Bronchial smooth muscle cell (primary cell): ENCODE data around the gene UPK1A. TPM values are rescaled to one million over a fixed set of nuclear protein-coding genes. Genes with fewer than 3 reads are reported as not detected.

Source experiments
- total RNA-seq: library from RNA; depleted of rRNA; stranded (reverse); fragments of >200 nt; gene quantifications from 2 replicates; pipeline ENCODE4 v1.2.1, GENCODE V29; 2014

UPK1A gene
- not detected in 2 replicates for total RNA-seq

DNA sequence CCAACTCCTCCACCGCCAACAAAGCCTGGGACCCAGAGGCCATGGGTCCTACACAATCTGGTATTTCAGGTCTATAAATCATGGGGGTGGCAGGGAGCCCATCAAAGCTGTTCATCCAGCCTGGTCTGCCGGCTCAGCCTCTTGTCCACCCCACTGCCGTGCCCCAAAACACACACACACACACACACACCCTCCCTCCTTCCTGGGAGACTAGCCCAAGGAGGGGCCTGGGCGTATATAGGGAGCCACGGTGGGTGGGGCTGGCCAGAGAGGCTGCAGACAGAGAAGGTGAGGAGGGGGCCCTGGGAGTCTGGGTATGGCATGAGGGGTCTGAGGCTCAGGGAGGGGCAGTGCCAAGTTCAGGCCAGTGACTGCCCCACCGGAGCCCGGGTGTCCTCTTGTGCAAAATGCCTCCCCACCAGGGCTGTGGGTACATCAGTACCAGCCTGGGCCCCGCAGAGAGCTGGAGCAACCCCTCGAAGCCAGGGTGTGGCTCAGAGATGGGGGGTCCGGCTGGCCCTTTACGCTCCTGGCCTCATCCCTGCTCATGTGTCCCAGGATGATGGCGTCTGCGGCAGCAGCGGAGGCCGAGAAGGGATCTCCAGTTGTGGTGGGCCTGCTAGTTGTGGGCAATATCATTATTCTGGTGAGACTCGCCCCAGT, at the start of gene UPK1A:
Gene UPK1A (plus strand): TSS at position 267 of the 663 bp plus-strand sequence. CDS start 296 bp downstream, at position 563.

DNA sequence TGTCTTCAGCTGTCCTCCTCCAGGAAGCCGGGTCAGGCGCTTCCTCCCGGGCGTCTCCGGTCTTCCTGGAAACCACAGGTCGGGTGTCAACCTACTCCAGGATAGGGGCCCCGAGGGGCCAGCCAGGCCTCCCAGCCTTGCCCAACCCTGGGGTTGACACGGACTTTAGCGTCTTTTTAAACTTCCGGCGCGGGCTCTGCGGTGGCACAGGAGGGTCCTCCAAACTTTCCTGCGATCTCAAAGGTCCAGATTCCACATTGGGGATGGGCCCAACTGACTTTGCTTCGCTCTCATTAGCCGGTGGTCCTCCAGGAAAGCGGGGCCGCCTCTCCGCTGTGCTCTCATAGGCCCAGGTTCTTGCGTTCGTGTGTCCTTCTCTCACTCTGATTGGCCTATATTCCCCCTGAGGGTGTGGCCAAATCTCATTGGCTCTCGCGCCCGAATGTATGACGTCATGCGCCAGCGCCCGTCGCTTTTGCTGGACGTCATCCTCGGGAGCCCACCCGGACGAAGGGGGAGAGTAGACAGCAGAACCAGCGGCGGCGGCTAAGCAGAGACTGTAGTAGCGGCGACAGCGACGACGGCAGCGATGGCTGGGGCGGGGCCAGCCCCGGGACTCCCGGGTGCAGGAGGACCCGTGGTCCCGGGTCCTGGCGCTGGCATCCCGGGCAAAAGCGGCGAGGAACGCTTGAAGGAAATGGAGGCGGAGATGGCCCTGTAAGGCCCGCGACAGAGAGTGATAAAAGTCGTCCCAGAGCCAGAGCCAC, 37.6 kb upstream of the UPK1A start, which contains the start of gene RBM42:
Gene RBM42 (plus strand): TSS at position 472 of the 767 bp plus-strand sequence. CDS start 118 bp downstream, at position 590.

DNA sequence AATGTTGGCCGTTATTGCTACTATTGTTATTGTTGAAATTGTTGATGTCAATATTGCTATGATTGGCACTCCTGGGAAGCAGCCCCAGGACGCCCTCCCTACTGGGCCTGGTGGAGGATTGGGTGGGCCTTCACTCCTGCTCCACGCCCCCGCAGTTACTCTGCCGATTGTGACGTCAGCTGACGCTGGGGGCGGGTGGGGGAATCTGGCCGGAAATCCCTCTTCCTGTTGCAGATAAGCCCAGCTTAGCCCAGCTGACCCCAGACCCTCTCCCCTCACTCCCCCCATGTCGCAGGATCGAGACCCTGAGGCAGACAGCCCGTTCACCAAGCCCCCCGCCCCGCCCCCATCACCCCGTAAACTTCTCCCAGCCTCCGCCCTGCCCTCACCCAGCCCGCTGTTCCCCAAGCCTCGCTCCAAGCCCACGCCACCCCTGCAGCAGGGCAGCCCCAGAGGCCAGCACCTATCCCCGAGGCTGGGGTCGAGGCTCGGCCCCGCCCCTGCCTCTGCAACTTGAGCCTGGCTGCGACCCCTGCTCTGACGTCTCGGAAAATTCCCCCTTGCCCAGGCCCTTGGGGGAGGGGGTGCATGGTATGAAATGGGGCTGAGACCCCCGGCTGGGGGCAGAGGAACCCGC, 24.7 kb upstream of the UPK1A start, which contains the start of gene ETV2:
Gene ETV2 (plus strand): TSS at position 231 of the 637 bp plus-strand sequence. CDS start 716 bp downstream, outside the sequence.

DNA sequence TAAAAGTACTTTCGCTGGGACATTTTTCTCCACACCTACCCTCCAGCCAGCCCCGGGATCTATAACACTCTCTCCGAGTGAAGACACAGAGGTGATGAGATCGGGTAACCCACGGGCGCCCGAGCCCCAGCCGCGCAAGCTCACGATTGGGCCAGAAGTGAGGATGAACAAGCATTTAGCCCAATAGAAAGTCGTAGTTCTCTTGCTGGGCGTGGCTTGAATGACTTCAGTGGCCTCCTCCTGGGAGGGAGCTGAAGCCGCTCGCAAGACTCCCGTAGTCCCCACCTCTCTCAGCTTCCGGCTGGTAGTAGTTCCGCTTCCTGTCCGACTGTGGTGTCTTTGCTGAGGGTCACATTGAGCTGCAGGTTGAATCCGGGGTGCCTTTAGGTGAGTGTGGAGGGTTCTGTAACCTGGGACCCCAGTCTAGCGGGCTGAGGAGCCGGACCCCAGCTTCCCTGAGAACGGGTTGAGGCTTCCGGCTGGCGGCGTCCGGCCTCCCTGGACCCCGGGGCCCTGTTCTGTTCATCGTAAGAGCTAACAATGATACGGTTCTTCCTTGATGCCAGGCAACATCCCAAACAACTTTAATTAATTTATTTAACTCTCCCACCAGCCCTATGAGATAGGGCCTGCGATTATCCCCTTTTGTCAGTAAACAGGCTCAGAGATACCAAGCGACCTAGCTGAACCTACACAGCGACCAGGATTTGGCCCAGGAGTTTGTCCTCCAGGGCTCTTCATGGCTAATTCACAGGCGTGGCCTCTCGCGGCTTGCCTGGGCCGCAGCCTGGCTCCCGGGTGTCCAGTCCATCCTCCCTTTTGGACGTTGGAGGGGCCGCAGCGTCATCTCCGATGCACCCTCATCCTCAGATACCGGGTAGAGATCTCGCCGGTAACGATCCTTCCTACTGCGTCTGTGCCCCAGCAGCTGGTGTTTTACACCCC, 18.0 kb upstream of the UPK1A start, which contains the start of gene COX6B1:
Gene COX6B1 (plus strand): TSS at position 307 of the 945 bp plus-strand sequence. CDS start 2,921 bp downstream, outside the sequence.

DNA sequence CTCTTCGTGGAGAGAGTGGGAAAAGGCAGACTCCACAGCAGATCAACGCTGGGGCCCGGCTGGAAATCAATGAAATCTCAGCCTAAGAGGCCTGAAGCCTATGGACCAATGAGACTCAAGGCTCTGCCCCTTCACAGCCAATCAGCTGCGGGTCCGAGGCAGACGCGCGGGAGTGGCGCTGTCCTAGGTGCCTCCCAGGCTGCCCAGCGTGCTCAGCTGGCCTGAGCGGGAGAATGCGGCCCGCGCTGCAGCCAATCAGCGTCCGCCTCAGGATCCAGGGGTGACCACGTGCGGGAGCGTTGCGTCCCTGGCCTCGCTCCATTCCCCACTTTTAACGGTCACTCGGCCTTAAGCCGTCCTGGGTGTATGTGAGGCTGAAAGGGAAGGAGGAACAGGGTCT, 37.9 kb downstream of the UPK1A start, which contains the start of gene ZBTB32:
Gene ZBTB32 (plus strand): TSS at position 341 of the 400 bp plus-strand sequence. CDS start 10,069 bp downstream, outside the sequence.

DNA sequence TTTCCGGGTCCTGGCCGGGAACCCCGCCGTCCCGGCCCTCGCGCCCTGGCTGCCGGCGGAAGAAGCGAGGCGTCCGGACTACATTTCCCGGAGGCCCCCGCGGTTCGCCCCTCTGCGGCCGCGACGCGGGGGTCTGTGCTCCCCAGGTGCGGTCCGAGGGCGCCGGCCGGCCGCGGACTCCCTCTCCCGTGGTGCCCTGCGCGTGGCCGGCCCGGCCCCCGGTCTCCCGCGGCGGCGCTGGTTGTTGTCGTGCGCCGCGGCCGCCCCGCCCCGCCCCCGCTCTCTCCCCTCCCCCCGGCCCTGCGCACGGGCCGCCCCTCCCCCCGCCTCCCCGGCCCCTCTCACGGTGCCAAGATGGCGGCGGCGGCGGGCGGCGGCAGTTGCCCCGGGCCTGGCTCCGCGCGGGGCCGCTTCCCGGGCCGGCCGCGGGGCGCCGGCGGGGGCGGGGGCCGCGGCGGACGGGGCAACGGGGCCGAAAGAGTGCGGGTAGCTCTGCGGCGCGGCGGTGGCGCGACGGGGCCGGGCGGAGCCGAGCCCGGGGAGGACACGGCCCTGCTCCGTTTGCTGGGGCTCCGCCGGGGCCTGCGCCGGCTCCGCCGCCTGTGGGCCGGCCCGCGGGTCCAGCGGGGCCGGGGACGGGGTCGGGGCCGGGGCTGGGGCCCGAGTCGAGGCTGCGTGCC, 51.5 kb downstream of the UPK1A start, which contains the start of gene KMT2B:
Gene KMT2B (plus strand): TSS at position 339 of the 680 bp plus-strand sequence. CDS start 16 bp downstream, at position 355.

Other genes starting within 250 kb of the UPK1A start
- gene FFAR2, start 218.3 kb upstream of the UPK1A start, total RNA-seq: not detected in 2 replicates
- gene KRTDAP, start 176.1 kb upstream of the UPK1A start, total RNA-seq: not detected in 2 replicates
- gene DMKN, start 152.9 kb upstream of the UPK1A start, total RNA-seq: 6.6 and 8.4 TPM in 2 replicates
- gene SBSN, start 138.2 kb upstream of the UPK1A start, total RNA-seq: 4.7 and 5.2 TPM in 2 replicates
- not detected in 2 replicates for gene GAPDHS, start 133.1 kb upstream of the UPK1A start, total RNA-seq
- 79.0 and 82.8 TPM in 2 replicates for gene TMEM147, start 120.9 kb upstream of the UPK1A start, total RNA-seq
- not detected in 2 replicates for gene ATP4A, start 102.9 kb upstream of the UPK1A start, total RNA-seq
- gene PMIS2, start 80.3 kb upstream of the UPK1A start, total RNA-seq: not detected in 2 replicates
- 3.7 and 3.8 TPM in 2 replicates for gene HAUS5, start 53.8 kb upstream of the UPK1A start, total RNA-seq
- gene RBM42, start 37.5 kb upstream of the UPK1A start, total RNA-seq: 19.0 and 29.5 TPM in 2 replicates
- 0.17 and 0.63 TPM in 2 replicates for gene ETV2, start 24.8 kb upstream of the UPK1A start, total RNA-seq
- gene COX6B1, start 18.2 kb upstream of the UPK1A start, total RNA-seq: 531 and 566 TPM in 2 replicates
- not detected in 2 replicates for gene ZBTB32, start 38.0 kb downstream of the UPK1A start, total RNA-seq
- 2.7 and 6.8 TPM in 2 replicates for gene KMT2B, start 51.5 kb downstream of the UPK1A start, total RNA-seq
- 0.32 and 0.77 TPM in 2 replicates for gene IGFLR1, start 75.9 kb downstream of the UPK1A start, total RNA-seq
- 10.7 and 10.9 TPM in 2 replicates for gene U2AF1L4, start 78.9 kb downstream of the UPK1A start, total RNA-seq
- gene PSENEN, start 79.1 kb downstream of the UPK1A start, total RNA-seq: 9.1 and 11.3 TPM in 2 replicates
- gene LIN37, start 82.1 kb downstream of the UPK1A start, total RNA-seq: 11.2 and 11.8 TPM in 2 replicates
- 96.5 and 248 TPM in 2 replicates for gene HSPB6, start 90.5 kb downstream of the UPK1A start, total RNA-seq
- 2.9 and 3.2 TPM in 2 replicates for gene PROSER3, start 91.7 kb downstream of the UPK1A start, total RNA-seq
- 5.0 and 7.9 TPM in 2 replicates for gene ARHGAP33, start 109.0 kb downstream of the UPK1A start, total RNA-seq
- not detected in 2 replicates for gene PRODH2, start 146.3 kb downstream of the UPK1A start, total RNA-seq
- gene NPHS1, start 186.0 kb downstream of the UPK1A start, total RNA-seq: 0.16 TPM in 1 of 2 replicates, not detected in the other
- gene KIRREL2, start 190.4 kb downstream of the UPK1A start, total RNA-seq: 0.09 TPM in 1 of 2 replicates, not detected in the other
- 6.0 and 11.0 TPM in 2 replicates for gene APLP1, start 202.1 kb downstream of the UPK1A start, total RNA-seq
- gene NFKBID, start 234.0 kb downstream of the UPK1A start, total RNA-seq: 2.2 and 4.9 TPM in 2 replicates
- 2.5 and 3.2 TPM in 2 replicates for gene HCST, start 236.0 kb downstream of the UPK1A start, total RNA-seq
- not detected in 2 replicates for gene TYROBP, start 241.8 kb downstream of the UPK1A start, total RNA-seq